NCI-H2107 treated with DMSO at 0.1 percent for 48 hours (cell line): ENCODE measurements around the gene TET2.

ENCODE experiments used
- DNase-seq: peaks from one replicate; lab custom pipeline; 2025; ENCODE audit not compliant: unreplicated experiment; lab: John Stamatoyannopoulos, UW

TET2 gene

GRCh38 chr4:105230287-105230686 lies 83.6 kb downstream of the TET2 start:
- DNase-seq: no peak

DNA sequence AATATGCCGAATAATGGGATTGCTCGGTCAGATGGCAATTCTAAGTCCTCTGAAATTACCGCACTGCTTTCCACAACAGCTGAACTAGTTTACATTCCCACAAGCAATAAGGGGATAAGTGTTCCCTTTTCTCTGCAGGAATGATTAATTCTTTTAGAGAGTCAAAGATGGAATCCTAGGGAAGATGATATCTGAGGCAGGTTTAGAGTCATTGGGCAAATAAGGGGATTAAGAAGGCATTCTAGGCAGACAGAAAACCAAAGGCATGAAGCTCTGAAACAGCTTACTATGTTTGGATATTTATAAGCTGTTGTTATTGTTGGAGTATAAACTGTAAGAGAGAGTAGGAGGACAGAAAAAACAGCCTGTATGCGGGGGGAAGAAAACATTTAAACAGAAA lies 85.7 kb downstream of the TET2 start:
- DNase-seq: no peak

DNA sequence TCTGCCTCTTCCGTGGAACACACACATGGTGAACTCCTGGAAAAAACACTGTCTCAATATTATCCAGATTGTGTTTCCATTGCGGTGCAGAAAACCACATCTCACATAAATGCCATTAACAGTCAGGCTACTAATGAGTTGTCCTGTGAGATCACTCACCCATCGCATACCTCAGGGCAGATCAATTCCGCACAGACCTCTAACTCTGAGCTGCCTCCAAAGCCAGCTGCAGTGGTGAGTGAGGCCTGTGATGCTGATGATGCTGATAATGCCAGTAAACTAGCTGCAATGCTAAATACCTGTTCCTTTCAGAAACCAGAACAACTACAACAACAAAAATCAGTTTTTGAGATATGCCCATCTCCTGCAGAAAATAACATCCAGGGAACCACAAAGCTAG lies 87.9 kb downstream of the TET2 start:
- no peak for DNase-seq

DNA sequence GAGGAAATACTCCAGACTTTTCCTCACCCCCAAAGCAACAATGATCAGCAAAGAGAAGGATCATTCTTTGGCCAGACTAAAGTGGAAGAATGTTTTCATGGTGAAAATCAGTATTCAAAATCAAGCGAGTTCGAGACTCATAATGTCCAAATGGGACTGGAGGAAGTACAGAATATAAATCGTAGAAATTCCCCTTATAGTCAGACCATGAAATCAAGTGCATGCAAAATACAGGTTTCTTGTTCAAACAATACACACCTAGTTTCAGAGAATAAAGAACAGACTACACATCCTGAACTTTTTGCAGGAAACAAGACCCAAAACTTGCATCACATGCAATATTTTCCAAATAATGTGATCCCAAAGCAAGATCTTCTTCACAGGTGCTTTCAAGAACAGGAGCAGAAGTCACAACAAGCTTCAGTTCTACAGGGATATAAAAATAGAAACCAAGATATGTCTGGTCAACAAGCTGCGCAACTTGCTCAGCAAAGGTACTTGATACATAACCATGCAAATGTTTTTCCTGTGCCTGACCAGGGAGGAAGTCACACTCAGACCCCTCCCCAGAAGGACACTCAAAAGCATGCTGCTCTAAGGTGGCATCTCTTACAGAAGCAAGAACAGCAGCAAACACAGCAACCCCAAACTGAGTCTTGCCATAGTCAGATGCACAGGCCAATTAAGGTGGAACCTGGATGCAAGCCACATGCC lies 89.7 kb downstream of the TET2 start:
- DNase-seq: no peak

DNA sequence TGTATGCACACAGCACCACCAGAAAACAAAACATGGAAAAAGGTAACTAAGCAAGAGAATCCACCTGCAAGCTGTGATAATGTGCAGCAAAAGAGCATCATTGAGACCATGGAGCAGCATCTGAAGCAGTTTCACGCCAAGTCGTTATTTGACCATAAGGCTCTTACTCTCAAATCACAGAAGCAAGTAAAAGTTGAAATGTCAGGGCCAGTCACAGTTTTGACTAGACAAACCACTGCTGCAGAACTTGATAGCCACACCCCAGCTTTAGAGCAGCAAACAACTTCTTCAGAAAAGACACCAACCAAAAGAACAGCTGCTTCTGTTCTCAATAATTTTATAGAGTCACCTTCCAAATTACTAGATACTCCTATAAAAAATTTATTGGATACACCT lies 90.2 kb downstream of the TET2 start:
- DNase-seq: no peak

DNA sequence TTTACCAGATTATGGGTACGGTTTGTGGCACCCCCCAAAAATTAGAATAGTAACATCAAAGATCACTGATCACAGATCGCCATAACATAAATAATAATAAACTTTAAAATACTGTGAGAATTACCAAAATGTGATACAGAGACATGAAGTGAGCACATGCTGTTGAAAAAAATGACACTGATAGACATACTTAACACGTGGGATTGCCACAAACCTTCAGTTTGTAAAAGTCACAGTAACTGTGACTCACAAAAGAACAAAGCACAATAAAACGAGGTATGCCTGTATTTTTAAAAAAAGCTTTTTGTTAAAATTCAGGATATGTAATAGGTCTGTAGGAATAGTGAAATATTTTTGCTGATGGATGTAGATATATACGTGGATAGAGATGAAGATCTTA lies 93.4 kb downstream of the TET2 start:
- DNase-seq: no peak

GRCh38 chr4:105241451-105241850 lies 94.8 kb downstream of the TET2 start:
- no peak for DNase-seq

DNA sequence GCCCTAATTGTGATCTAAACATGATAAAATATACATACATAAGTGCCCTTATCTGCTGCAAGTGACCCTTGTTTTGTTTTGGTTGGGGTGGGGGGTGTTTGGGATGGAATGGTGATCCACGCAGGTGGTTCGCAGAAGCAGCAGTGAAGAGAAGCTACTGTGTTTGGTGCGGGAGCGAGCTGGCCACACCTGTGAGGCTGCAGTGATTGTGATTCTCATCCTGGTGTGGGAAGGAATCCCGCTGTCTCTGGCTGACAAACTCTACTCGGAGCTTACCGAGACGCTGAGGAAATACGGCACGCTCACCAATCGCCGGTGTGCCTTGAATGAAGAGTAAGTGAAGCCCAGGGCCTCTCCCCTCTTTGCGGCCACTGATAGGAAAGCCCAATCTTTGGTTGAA lies 96.8 kb downstream of the TET2 start:
- no peak for DNase-seq

DNA sequence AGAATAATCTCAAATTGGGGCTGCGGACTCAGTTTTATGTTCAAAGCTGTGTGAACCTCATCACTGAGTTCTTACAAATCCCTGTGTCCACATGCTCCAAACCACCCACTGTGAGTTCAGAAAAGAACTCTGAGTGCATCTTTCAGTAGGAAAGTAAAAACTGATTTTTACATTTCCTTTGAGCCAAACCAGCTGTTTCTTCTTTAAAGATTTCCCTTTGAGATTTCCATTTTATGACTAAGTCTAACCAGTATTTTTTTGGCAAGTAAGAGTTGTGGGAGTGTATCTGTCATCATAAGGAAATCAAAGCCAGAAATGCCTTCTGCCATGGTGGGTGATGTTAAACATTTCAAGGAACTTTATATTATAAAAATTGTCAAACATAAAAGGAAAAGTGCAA lies 100.0 kb downstream of the TET2 start:
- DNase-seq: no peak

DNA sequence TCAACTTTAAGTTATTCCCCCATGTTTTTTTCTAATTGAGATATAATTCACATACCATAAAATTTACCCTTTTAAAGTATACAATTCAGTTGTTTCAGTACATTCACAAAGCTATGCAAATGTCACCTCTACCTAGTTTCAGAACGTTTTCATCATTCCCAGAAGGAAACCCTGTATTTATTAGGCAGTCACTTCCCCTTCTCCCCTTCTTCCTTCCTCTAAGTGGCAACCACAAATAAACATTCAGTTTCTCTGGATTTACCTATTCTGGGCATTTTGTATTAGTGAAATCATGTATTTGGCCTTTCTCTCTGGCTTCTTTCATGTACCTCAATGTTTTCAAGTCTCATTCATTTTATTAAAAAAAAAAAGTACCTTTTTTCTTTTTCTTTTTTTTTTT lies 101.9 kb downstream of the TET2 start:
- DNase-seq: no peak

GRCh38 chr4:105257817-105258495 lies 111.3 kb downstream of the TET2 start:
- DNase-seq: no peak

GRCh38 chr4:105265689-105266088 lies 119.0 kb downstream of the TET2 start:
- DNase-seq: no peak

DNA sequence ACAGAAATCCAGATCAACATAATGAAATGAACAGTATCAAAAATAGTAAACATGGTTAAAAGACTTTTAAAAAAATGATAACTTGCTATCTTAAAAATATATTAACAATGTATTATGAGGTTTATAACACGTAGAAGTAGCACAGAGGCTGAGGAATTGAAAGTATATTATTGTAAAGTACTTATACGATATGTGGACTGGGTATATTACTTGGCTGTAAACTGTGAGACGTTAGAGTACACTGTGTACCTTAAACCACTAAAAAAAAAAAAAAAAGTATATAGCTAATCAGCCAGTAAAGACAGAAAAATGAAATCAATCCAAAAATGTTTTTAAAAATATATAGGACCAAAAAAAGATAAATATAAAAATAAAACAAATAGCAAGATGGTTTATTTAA lies 120.6 kb downstream of the TET2 start:
- DNase-seq: no peak

- DNase-seq: no peak
Measured at GRCh38 chr4:105272002-105272401, 125.3 kb downstream of the TET2 start.

- no peak for DNase-seq
Measured at GRCh38 chr4:105273230-105273629, 126.6 kb downstream of the TET2 start.

- no peak for DNase-seq
Measured at GRCh38 chr4:105274090-105274489, 127.4 kb downstream of the TET2 start.

DNA sequence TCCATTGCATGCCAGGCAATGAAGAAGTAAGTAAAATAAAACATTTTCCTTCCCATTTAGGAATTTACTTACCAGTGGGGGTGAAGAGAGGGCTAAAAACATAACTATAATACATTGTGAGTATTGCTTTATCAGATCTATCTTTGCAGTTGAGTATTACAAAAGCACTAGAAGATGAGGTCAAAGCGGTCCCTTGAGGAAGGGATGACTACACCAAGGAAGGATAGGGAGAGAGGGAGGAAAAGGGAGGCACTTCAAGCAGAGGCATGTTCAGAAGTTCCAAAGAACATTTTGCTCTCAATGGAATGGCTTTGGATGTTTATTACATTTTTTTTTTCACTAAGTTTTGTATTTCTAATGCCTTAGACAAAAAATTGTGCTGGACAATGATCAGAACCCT lies 127.8 kb downstream of the TET2 start:
- DNase-seq: no peak

GRCh38 chr4:105276361-105277104 lies 129.9 kb downstream of the TET2 start:
- DNase-seq: no peak

DNA sequence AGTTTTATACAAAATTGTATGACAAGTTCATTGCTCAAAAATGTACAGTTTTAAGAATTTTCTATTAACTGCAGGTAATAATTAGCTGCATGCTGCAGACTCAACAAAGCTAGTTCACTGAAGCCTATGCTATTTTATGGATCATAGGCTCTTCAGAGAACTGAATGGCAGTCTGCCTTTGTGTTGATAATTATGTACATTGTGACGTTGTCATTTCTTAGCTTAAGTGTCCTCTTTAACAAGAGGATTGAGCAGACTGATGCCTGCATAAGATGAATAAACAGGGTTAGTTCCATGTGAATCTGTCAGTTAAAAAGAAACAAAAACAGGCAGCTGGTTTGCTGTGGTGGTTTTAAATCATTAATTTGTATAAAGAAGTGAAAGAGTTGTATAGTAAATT lies 131.0 kb downstream of the TET2 start:
- DNase-seq: peak; percentile 48

DNA sequence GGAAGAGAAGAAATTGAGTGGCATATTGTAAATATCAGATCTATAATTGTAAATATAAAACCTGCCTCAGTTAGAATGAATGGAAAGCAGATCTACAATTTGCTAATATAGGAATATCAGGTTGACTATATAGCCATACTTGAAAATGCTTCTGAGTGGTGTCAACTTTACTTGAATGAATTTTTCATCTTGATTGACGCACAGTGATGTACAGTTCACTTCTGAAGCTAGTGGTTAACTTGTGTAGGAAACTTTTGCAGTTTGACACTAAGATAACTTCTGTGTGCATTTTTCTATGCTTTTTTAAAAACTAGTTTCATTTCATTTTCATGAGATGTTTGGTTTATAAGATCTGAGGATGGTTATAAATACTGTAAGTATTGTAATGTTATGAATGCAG lies 132.6 kb downstream of the TET2 start:
- no peak for DNase-seq

DNA sequence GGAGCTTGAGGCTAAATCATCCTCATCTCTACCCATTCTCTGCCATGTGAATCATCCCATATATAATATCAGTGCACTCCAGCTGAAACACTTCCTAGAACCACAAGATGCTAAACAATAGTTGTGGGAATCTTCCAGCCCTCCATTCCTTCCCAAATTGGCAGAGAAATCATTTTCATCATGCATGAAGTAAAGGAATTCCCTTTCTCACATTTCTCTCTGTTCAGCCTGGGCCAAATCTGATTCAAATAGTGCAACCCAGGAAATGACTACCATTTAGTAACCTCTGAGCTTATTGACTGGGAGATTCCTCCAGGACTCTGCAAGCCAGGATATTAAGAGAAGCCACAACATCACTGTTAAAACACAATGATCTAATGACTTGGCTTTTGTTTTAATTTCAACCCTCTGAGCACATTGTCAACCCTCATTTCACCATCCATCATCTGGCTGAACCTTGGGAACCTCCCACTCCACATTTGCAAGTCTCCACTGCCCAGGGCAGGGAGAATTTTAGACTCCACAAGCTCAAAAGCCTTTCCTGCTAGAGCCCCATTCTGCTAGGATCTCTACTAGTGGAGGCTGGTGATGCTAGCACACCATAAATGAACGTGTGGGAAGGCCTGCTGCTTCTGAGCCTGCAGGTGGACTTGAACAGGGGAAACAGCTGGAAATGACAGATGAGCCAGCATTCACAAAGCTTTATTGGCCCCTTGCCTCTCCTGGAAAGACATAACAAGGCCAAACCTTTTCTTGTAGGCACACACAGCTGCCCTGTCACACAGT lies 133.9 kb downstream of the TET2 start:
- no peak for DNase-seq

DNA sequence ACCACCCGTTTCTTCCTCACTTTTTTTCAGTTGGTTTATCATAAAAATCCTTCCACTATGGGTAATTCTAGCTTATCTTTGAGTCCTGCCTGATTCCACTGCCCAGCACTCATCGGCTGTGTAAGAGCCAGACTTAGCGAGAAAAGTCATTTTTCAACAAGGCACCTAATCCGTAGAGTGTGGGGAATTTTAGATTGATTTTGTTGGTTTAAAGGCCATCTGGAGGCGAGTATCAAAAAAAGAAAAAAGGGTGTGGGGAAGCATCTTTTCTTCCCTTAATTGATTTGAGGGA lies 134.4 kb downstream of the TET2 start:
- DNase-seq: no peak
